ENCODE measurements around the gene NSG1.

NSG1 gene

GRCh38 chr4:4396628-4397440 lies 9.9 kb downstream of the NSG1 start:
- DNase-seq: no peak

- DNase-seq: no peak
Measured at GRCh38 chr4:4397441-4397819, 10.5 kb downstream of the NSG1 start.

GRCh38 chr4:4398430-4398829 lies 11.5 kb downstream of the NSG1 start:
- DNase-seq: no peak

GRCh38 chr4:4401036-4401435 lies 14.1 kb downstream of the NSG1 start:
- DNase-seq: no peak

GRCh38 chr4:4402966-4403365 lies 16.1 kb downstream of the NSG1 start:
- DNase-seq: no peak

- no peak for DNase-seq
Measured at GRCh38 chr4:4405358-4405962, 18.6 kb downstream of the NSG1 start.

- no peak for DNase-seq
Measured at GRCh38 chr4:4406455-4407298, 19.8 kb downstream of the NSG1 start.

GRCh38 chr4:4407299-4408131 lies 20.6 kb downstream of the NSG1 start:
- DNase-seq: no peak

- DNase-seq: no peak
Measured at GRCh38 chr4:4408132-4408523, 21.2 kb downstream of the NSG1 start.

- no peak for DNase-seq
Measured at GRCh38 chr4:4408576-4409335, 21.9 kb downstream of the NSG1 start.

GRCh38 chr4:4409416-4410115 lies 22.7 kb downstream of the NSG1 start:
- DNase-seq: no peak

- no peak for DNase-seq
Measured at GRCh38 chr4:4410271-4410670, 23.4 kb downstream of the NSG1 start.

- no peak for DNase-seq
Measured at GRCh38 chr4:4411906-4412305, 25.0 kb downstream of the NSG1 start.

- no peak for DNase-seq
Measured at GRCh38 chr4:4412641-4413372, 25.9 kb downstream of the NSG1 start.

GRCh38 chr4:4413373-4413725 lies 26.4 kb downstream of the NSG1 start:
- DNase-seq: no peak

GRCh38 chr4:4413806-4414205 lies 26.9 kb downstream of the NSG1 start:
- DNase-seq: no peak

- no peak for DNase-seq
Measured at GRCh38 chr4:4415107-4415805, 28.4 kb downstream of the NSG1 start.

- no peak for DNase-seq
Measured at GRCh38 chr4:4415806-4416805, 29.2 kb downstream of the NSG1 start.

GRCh38 chr4:4416981-4417380 lies 30.1 kb downstream of the NSG1 start:
- no peak for DNase-seq

All from fibroblast of skin of back (primary cell).